HepG2 (cell line): Measurements from ENCODE around the gene NEK5.
"Not testable (repeated sequence)": the region's sequence is repeated elsewhere in the genome, so short reads cannot be mapped to it uniquely, and the experiment has no call there.

Source experiments
- BRF2 ChIP-seq: sonication (generic); formaldehyde crosslinking; IDR thresholded peaks from 2 replicates; pipeline ENCODE4 v1.8.1; 2022; ENCODE audit warnings: mild to moderate bottlenecking, missing genetic modification reagents
- CTCF ChIP-seq: sonication (generic); formaldehyde crosslinking; IDR thresholded peaks from 2 replicates; pipeline ENCODE4 v1.5.0; 2020; ENCODE audit warnings: mild to moderate bottlenecking, missing genetic modification reagents, moderate library complexity
- ETS1 ChIP-seq: sonication (generic); formaldehyde crosslinking; IDR thresholded peaks from 2 replicates; pipeline ENCODE4 v1.4.0; 2020; ENCODE audit warnings: missing genetic modification reagents
- KDM4B ChIP-seq: sonication (generic); formaldehyde crosslinking; IDR thresholded peaks from 2 replicates; pipeline ENCODE4 v1.4.0; 2020; ENCODE audit warnings: missing genetic modification reagents
- POLR2A ChIP-seq, 2 experiments: IDR thresholded peaks; 2 replicates each; pipeline ENCODE4 v1.6.1; 2011; ENCODE audit warnings: low read depth in 2 of 2, low read length in 2 of 2, mild to moderate bottlenecking in 1 of 2, moderate library complexity in 1 of 2; ENCODE audit not compliant: insufficient read depth in 1 of 2
- POLR2AphosphoS2 ChIP-seq: IDR thresholded peaks from 2 replicates; pipeline ENCODE4 v1.6.1; 2011; ENCODE audit warnings: low read depth, low read length, improper control_type of control experiment
- REST ChIP-seq, 2 experiments: IDR thresholded peaks; 2 replicates each; pipeline ENCODE4 v1.6.1; 2011 to 2012; ENCODE audit warnings: low read length in 2 of 2, borderline replicate concordance in 1 of 2, low read depth in 1 of 2, mild to moderate bottlenecking in 1 of 2, moderate library complexity in 1 of 2
- SP5 ChIP-seq: IDR thresholded peaks from 2 replicates; pipeline ENCODE4 v1.6.1; 2016; ENCODE audit warnings: low read depth, borderline replicate concordance
- TCF12 ChIP-seq, 2 experiments: fragments of 450-650 bp in 1 of 2; sonication (generic) in 1 of 2; formaldehyde crosslinking in 1 of 2; IDR thresholded peaks; 2 replicates each; pipeline versions ENCODE4 v1.6.1 to v1.8.0; 2017 to 2022; ENCODE audit warnings: antibody characterized with exemption in 1 of 2, mild to moderate bottlenecking in 1 of 2, missing genetic modification reagents in 1 of 2, moderate library complexity in 1 of 2
- ZNF124 ChIP-seq: sonication (generic); formaldehyde crosslinking; IDR thresholded peaks from 2 replicates; pipeline ENCODE4 v1.4.0; 2020; ENCODE audit warnings: missing genetic modification reagents
- ZNF468 ChIP-seq: sonication (generic); formaldehyde crosslinking; IDR thresholded peaks from 2 replicates; pipeline ENCODE4 v1.8.0; 2022; ENCODE audit warnings: mild to moderate bottlenecking, moderate library complexity, missing genetic modification reagents

GRCh38 chr13:52173970-52174369, 45.1 kb upstream of the NEK5 start:
- not testable (repeated sequence) for TF ChIP-seq ZNF468 (CRISPR knock-in tag); ETS1 (CRISPR knock-in tag); ZNF124 (CRISPR knock-in tag); BRF2 (CRISPR knock-in tag); TCF12 (IDR thresholded peaks at IDR 0.05); TCF12 (CRISPR knock-in tag; IDR thresholded peaks at IDR 0.05); KDM4B (CRISPR knock-in tag); POLR2A (IDR thresholded peaks at IDR 0.05; ENCODE audit: insufficient read depth in 1 of 2, low read depth in 2 of 2, low read length in 2 of 2); SP5 (CRISPR knock-in tag); CTCF; REST (IDR thresholded peaks at IDR 0.05; ENCODE audit: borderline replicate concordance in 1 of 2, low read depth in 1 of 2, low read length in 2 of 2); POLR2AphosphoS2
